ENCODE results near the gene TROAP.

The TROAP gene

DNA sequence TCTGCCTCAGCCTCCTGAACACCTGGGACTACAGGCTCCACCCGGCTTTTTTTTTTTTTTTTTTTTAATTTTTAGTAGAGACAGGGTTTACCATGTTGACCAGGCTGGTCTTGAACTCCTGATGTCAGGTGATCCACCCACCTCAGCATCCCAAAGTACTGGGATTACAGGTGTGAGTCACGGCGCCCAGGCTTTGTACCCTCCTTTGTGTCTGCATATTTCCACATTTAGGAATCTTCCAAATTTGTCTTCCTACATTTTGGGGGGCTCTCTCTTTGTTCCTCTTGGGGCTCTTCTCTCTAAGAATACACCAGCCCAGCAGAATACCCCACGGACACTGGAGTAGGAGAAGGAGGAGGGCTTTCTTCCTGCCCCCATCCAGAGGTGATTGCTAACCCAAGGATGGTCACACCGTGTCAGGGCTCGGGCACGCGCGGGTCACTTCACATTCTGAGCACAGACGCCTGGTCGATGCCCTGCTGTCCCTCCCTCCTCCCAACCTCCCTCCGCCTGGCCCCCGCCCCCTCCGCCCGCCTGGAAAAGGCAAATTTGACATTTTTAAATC, 21.5 kb downstream of the TROAP start:
- no peak for DNase-seq

DNA sequence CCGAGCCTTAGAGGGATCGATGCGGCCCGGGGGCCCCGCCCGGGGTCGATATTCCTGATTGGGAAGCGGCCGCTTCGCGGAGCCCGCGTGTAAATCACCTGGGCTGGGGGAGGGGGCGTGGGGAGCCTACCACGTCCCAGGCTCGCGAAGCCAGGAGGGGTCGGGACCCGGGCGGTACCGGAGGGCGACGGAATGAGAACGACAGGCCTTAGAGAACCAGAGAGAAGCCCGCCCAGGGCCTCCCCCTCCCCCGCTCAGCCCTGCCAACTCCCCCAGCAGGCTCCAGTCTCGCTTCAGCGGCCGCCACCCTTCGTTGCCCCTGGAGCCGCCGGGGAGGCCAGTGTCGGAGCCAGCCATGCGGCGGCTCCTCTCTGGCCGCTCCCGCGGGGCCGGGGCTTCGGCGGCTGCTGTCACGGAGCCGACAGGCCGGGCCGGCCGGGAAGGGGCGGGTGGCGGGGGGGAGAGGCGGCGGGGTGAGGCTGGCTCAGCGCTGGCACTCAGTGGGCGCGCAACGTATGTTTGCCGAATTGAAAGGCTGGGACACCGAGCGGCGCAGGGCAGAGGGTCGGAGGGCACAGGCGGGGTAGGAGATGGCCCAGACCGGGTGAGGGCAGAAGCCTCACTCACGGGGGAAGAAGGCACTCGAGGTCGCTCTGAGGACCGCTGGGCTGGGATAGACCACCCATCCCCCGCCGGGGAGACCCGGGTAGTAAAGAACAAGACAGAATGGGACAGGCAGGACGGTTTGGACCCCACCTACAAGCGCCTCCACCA, 22.2 kb downstream of the TROAP start:
- no peak for DNase-seq

DNA sequence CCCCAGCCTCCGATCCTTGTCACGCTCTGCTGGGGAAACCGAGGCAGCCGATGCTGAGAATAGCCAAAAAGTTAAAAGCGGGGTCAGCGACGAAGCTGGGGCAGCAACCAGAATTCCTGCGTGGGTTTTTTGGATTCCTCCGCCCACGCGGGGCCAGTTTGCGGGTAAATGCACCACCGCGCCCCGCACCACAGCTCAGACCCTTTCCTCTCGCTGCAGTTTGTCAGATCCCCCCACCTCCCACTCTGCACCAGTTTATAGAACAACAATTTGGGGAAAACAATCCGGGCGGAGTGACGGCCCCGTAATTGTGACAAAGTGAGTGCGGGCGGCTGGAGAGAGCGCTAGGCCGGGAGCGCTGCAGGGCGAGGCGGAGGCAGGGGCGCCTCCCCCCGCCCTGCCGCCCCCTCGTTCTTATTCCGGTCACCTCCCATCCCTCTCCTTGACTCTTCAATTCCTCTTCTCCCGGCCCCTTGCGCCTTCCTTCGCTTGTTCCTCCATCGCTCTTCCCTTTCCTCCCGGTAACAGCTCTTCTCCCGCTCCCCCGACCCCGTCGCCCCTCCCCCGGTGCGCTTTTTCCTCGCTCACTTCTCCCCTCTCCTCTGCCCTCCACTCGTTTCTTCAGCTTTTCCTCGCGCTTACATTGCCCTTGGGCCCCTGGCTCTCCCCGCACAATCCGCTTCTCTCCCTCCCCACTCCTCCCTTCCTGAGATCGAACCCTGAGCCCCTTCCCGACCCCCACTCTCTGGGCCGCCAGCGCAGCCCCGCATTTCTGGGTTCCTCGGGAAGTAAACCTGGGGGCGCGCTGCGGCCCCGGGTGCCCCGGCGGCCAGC, 23.0 kb downstream of the TROAP start:
- DNase-seq, result no peak

DNA sequence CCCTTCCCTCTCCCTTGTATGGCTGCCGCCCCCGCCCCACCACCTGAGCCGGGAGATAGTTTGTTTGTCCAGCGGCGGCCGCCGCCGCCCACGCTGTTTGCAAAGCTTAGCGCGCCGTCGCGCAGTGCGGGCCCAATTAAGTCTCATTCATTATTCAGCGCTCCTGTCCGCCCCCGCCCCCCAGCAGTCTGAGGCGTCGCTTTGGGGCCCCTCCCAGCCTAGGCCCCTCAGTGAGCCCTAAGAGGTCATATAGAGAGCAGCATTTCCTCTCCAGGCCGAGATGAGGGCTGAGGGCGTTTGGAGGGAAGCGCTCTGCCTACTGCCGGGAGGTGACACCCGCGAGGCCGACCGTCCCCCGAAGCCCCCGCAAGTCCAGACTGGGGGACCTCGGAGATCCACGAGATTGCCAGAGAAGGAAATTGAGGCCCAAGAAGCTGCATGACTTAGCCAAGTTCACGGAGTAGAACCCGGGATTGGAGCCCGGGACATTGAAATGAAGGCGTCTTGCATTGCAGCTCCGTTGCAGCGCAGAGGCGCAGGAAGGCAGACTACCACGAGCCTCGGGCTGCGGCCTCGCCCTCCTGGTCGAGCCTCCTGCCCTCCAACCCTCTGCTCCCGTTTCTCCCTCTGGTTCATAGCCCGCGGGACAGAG, 23.7 kb downstream of the TROAP start, which contains the start of gene DNAJC22:
Gene DNAJC22 (plus strand): TSS at position 230 of the 652 bp plus-strand sequence. CDS start 1,985 bp downstream, outside the sequence.
- no peak for DNase-seq

DNA sequence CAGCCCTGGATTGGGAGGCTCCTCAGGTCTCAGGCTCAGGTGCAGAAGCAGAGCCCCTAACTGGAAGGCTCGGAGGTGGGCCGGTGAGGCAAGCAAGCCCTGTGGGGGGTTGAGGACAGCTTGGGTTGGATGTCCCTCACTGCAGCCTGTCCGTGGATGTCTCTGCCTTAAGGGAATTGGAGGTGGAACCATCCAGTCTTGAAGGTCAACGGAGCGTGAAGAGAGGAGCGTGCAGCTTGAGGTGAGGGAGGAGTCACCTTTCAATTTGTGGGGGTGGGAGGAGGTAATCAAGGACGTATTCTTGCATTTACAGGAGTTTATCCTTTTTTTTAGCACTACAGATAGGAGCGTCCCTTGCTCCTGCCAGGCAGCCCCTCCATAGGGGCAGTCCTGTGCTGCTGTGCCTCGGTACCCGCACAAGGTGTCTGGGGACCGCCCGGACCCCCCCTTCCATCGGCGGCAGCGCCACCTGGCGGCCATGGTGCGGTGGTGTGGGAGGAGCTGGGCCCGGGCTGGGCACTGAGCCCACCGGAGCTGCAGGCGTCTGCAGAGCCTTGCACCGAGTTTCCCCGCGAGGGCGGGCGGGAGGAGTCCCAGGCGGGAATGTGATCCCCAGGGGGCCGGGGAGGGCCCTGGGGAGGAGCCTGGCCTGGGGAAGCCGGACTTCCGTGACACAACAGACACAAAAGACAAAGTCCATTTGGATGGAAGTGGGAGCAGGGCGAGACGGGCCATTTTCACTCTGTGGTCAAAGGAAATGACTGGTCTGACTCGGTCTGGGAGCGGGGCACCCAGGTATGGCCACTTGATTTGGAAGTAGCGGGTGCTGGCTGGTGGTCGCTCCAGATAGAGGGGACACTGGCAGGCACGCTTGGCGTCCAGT, 24.5 kb downstream of the TROAP start:
- DNase-seq, result peak; percentile 80

DNA sequence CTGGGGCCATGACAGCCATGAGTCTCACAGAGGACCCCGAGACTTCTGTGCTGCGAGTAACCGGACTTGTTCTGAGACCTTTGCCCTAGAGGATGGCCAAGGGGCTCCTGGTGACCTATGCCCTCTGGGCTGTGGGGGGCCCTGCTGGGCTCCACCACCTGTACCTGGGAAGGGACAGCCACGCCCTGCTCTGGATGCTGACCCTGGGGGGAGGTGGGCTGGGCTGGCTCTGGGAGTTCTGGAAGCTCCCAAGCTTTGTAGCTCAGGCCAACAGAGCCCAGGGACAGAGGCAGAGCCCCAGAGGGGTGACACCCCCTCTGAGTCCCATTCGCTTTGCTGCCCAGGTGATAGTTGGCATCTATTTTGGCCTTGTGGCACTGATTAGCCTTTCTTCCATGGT, 25.7 kb downstream of the TROAP start:
- no peak for DNase-seq

DNA sequence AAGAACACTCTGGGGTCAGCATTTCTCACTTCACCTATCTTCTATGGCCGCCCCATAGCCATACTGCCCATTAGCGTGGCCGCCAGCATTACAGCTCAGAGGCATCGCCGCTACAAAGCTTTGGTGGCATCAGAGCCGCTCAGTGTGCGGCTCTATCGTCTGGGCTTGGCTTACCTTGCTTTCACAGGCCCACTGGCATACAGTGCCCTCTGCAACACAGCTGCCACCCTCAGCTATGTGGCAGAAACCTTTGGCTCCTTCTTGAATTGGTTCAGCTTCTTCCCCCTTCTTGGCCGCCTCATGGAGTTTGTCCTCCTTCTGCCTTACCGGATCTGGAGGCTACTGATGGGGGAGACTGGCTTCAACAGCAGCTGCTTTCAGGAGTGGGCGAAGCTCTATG, 26.2 kb downstream of the TROAP start:
- no peak for DNase-seq

DNA sequence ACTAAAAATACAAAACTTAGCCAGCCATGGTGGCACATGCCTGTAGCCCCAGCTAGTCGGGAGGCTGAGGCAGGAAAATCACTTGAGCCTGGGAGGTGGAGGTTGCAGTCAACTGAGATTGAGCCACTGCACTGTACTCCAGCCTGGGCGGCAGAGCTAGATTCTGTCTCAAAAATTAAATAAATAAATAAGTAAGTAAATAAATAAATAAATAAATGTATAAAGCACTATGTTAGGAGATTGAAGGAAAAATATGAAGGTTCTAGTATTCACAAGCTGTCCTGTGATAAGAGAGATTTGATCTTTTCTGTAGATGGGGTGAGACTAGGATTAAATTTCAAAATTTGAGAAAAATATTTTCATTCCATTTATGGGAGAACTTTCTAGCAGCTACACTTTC, 29.3 kb downstream of the TROAP start:
- DNase-seq, result no peak

DNA sequence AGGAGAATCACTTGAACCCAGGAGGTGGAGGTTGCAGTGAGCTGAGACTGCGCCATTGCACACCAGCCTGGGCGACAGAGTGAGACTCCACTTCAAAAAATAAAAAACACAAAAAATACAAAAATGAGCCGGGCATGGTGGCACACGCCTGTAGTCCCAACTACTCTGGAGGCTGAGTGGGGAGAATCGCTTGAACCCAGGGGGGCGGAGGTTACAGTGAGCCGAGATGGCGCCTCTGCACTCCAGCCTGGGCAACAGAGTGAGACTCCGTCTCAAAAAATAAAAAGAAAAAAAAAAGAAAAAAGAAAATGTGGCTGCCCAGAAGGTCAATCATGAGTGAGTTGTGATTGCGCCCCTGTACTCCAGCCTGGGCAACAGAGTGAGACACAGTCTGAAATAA, 32.9 kb downstream of the TROAP start:
- no peak for DNase-seq

DNA sequence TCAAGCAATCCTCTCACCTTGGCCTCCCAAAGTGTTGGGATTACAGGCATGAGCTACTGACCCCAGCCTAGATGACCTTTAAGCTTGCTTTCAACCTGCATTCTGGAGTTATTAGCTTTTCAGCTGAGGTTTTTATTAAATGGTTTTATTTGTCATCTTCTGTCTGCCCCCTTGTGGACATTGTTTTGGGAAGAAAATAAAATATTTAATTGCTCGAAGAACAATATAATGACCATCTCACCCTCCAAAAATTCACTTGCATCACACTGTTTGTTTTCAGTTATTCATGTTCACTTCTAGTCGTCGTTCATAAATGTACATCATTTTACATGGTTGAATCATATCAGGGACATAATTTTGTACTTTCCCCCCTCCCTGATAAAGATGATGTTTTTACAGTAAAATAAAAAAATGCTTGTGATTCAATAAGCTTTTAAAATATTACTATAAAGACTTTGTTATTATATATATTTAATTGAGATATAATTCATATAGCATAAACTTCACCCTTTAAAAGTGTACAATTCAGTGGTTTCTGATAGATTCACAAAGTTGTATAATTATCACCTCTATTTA, 34.1 kb downstream of the TROAP start:
- DNase-seq, result peak; percentile 56

DNA sequence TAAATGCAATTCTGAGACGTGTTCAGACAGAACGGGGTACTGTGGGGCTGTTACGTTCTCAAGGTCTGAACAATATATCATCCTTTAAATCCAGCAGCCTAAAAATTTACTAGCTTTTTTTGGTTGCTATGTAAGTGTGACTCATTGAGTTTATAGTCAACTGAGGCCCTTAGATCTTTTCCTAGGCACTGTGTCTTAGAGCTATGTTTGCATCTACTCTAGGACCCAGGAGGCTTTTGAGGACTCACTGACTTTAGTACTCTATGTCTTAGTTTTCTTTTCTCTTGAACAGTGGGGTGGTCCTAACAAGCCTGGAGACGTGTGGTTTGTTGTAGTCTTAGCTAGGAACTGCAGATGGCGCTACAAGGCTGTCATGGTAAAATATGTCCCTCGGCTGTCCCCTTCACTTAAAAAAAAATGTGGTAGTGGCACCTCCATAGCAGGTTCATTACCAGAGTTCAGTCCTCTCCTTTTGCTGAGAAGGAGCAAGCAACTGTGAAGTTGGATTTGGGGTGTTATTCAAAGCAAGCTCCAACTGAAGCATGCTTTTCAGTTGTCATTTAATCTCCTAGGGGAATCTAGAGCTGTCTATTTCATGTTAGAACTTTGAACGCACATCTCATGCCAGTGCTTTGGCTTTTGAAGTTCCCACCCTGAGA, 35.6 kb downstream of the TROAP start:
- DNase-seq, result peak; percentile 48

DNA sequence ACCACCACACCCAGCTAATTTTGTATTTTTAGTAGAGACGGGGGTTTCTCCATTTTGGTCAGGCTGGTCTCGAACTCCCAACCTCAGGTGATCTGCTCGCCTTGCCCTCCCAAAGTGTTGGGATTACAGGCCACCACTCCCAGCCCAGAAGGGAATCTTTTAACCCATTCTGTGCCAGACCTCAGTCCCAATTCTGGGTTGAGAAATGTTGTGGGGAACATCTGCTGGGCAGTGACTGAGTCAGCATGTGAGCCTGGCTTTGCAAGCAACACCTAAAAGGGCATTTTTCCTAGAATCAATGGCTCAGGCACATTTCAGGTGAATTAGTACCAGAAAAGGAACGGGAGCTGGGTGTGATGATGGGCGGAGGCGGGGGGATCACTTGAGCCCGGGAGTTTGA, 36.6 kb downstream of the TROAP start:
- no peak for DNase-seq

DNA sequence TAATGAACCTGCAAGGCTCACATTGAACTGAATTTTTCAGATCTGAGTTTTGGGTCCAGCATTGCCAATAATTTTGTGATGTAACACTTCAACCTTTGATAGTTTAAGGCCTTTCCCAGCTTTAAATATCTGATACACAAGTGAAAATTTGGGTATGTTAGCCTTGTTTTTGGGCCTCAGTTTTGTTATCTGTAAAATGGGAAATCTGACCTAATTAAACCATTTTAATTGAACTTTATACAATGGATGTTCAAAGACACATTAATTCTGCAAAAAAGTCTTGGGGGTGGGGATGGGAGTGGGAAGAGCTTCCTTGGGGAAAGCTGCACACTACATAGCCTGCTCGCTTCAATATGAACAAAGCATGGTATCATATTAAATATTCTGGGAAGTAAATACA, 39.0 kb downstream of the TROAP start:
- DNase-seq, result no peak

DNA sequence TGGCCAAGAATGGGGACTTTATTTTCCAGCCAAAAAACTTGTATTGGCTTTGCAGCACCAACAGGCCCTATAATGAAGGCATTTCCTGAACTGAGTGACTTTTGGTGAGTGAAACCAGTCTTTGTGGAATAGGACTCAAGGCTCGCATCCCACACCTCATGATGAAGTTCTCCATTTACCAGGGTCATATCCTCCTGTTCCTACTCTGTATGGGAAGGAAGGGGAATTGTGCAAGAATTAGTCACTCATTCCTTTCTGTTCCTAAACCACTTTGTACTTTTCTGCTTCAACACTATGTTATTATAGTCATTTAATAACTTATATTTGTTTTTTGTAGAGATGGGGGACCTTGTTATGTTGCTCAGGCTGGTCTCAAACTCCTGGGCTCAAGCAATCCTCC, 41.9 kb downstream of the TROAP start:
- peak; percentile 65 for DNase-seq

DNA sequence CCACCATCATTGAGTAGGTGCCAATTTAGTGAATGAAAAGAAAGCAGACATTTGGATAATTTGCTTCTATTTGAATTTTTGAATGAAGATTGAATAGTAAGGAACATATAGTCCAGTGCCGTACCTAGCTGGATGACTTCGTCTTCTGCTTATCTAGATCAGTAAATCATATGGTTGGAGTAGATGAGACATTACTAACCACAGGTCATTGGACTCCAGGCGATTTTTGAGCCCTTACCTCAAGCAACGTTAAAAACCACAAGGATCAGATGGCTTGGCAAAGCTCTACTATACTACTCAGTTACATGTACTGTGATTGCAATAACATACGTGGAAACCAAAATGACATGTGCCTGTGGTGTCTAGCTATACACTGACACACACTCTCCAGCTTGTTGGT, 42.5 kb downstream of the TROAP start:
- peak; percentile 50 for DNase-seq

DNA sequence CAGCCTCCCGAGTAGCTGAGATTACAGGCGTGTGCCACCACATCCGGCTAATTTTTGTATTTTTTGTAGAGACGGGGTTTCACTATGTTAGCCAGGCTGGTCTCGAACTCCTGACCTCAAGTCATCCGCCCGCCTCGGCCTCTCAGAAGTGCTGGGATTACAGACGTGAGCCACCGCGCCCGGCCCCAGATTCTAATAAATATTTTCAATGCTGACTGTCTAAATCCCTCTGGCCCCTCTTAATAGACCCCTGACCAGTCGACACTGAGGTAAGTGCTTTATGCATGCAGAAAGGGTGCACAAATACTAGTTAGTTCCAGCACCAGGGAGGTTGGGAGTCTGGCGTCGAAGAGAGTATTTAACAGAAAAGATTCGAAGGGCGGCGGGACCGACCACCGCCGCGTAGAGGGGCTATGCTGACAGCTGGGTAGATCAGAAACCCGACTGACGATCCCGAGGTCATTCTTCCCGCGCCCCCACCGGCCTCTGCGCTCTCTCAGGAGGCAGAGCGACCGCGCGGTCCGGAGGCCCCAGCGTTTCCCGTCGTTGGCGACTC, 43.1 kb downstream of the TROAP start:
- no peak for DNase-seq

DNA sequence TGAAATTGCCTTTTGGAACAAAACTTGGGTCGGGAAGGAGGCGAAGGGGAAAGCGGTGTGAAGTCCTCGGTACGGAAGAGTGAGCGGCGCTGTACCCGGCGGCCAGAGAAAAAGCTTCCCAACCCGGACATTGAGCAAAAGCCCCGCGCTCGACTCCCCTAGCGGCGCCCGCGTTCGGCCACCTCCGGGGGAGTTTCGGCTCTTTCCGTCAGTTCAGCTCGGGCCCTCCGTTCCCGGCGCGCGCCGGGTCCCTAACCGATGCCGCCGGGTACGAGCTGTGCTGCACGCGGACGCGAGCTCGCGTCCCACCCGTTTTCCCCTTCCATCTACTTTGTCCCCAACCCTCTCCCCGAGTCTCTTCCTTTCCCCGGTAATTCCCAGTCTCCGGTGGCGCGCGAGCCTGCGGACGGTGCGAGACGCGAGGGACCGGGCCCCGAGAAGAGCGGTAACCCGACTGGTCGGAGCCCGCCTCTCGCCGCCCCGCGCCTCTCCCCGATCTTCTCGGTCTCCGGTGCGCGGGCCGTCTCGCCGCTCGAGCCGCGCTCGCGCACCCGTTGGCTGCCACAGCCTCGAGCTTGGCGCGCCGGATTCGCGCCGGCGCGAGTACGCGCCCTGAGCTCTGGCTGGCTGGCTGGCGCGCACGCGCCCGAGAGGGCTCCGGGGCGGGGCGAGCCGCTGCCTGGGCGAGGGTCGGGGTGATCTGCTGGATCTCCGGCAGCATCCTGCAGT, 43.8 kb downstream of the TROAP start:
- peak; percentile 96 for DNase-seq

DNA sequence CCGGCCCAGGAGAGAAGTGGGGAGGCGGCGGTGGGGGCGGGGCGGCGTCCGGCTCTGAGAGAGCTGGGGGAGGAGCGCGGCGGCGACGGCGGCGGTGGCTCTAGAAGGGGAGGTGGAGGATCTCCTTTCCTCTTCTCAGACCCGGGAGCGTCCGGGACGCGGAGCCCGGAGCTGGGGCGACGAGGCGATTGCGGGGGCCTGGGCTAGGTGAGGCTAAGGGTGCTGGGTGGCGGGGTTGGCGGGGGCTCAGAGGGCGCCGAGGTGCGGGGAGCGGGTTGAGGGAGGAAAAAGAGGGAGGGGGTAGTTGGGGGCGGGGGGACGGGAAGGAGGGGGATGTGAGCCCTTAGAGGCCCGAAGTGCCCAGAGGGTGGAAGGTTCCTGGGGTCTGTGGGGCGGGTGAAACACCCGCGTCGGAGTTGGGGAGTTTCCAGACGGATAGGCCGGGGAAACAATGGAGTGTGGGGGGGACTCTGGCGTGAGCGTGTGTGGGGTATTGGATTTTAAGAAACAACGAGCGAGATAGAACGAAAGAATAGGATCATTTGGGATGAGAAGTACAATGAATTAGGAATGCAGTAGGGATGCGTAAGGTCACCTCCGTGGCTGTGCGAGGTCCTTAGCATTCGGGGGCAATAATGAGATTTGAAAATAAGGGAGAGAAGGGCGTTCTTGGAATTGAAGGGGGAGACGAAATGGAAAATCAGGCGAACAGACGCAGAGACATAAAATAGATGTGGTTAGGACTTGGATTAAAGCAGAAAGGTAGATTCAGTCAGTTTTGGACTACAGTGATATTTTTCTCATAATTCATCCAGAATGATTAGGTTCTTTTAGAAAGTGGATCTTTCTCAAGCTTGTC, 44.6 kb downstream of the TROAP start, which contains the start of gene SPATS2:
Gene SPATS2 (plus strand): TSS at position 82 of the 859 bp plus-strand sequence. CDS start 93,551 bp downstream, outside the sequence.
- peak; percentile 27 for DNase-seq

DNA sequence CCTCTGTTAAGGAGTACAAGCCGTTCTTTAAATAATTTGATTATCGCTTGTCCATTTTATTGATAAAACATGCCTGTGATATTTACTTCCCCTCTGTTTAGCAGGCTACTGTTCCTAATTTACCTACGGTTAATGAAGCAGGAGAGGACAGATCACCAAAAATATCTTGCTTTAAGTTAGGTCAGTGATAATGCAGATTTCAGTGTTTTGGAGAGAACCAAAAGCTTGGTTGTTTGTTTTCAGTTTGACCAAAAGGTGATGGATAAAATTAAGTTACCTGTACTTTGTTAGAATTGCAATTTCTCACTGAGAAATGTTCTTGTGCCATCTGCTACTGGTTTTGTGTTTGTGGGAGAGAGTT, 45.2 kb downstream of the TROAP start:
- DNase-seq, result no peak

Measured in fibroblast of skin of abdomen (primary cell).